ENCODE data around the gene KLHDC9. TPM values are rescaled to one million over a fixed set of nuclear protein-coding genes. Genes with fewer than 3 reads are reported as not detected.
"Not testable (repeated sequence)": the region's sequence is repeated elsewhere in the genome, so short reads cannot be mapped to it uniquely, and the experiment has no call there.

The KLHDC9 gene
- polyA plus RNA-seq (2013, experiment 1 of 4): 19.0 TPM
- 15.5 TPM for polyA plus RNA-seq (2013, experiment 2 of 4)
- polyA plus RNA-seq (2013, experiment 3 of 4): 20.0 TPM
- polyA plus RNA-seq (2013, experiment 4 of 4): 20.9 TPM

- 3 to 4% methylated on average over 71 of the region's 71 CpGs for WGBS, 2 experiments
- peak within 1 kb of the TSS; percentile 96 for H3K4me3 ChIP-seq (ENCODE audit: insufficient read depth, low read depth, low read length)
- peak within 1 kb of the TSS; percentile 76 for H3K27ac ChIP-seq (ENCODE audit: insufficient read depth, low read depth, low read length, poor library complexity, severe bottlenecking)
- H3K27me3 ChIP-seq (ENCODE audit: control insufficient read depth, insufficient read depth, low read length, poor library complexity, severe bottlenecking): no peaks in the 10 kb centered on the region
- H3K9me3 ChIP-seq (ENCODE audit: control insufficient read depth, low read length): no peaks in the 10 kb centered on the region
- H3K36me3 ChIP-seq (ENCODE audit: control insufficient read depth, insufficient read depth, low read length): peaks cover 4% of the 10 kb centered on the region
- H3K4me1 ChIP-seq (ENCODE audit: control insufficient read depth, insufficient read depth, low read length): no peaks in the 10 kb centered on the region
Observed at GRCh38 chr1:161098210-161099068, at the start of gene KLHDC9. Gene KLHDC9 (plus strand): TSS chr1:161098361. CDS start chr1:161098536, 175 bp downstream.

GRCh38 chr1:161048949-161049722 is 49.0 kb upstream of the KLHDC9 start:
- Histone ChIP-seq H3K27me3 (ENCODE audit: control insufficient read depth, insufficient read depth, low read length, poor library complexity, severe bottlenecking) (peaks cover 13% of the 10 kb centered on the region), H3K4me1 (ENCODE audit: control insufficient read depth, insufficient read depth, low read length) (peaks cover 4% of the 10 kb centered on the region), H3K9me3 (ENCODE audit: control insufficient read depth, low read length) (no peaks in the 10 kb centered on the region), H3K4me3 (ENCODE audit: insufficient read depth, low read depth, low read length) (no peak overlapping the region), H3K36me3 (ENCODE audit: control insufficient read depth, insufficient read depth, low read length) (no peaks in the 10 kb centered on the region), H3K27ac (ENCODE audit: insufficient read depth, low read depth, low read length, poor library complexity, severe bottlenecking) (no peak overlapping the region)
- 91 to 92% methylated on average over 5 of the region's 5 CpGs for WGBS, 2 experiments

- no peak overlapping the region for H3K4me3 ChIP-seq (ENCODE audit: insufficient read depth, low read depth, low read length)
- 92 to 93% methylated on average over 10 of the region's 10 CpGs for WGBS, 2 experiments
- no peaks in the 10 kb centered on the region for H3K4me1 ChIP-seq (ENCODE audit: control insufficient read depth, insufficient read depth, low read length)
- H3K9me3 ChIP-seq (ENCODE audit: control insufficient read depth, low read length): no peaks in the 10 kb centered on the region
- H3K27me3 ChIP-seq (ENCODE audit: control insufficient read depth, insufficient read depth, low read length, poor library complexity, severe bottlenecking): peaks cover 13% of the 10 kb centered on the region
- H3K27ac ChIP-seq (ENCODE audit: insufficient read depth, low read depth, low read length, poor library complexity, severe bottlenecking): no peak overlapping the region
- no peaks in the 10 kb centered on the region for H3K36me3 ChIP-seq (ENCODE audit: control insufficient read depth, insufficient read depth, low read length)
Observed at GRCh38 chr1:161051219-161051618, 46.9 kb upstream of the KLHDC9 start.

- no peak overlapping the region for H3K4me3 ChIP-seq (ENCODE audit: insufficient read depth, low read depth, low read length)
- H3K9me3 ChIP-seq (ENCODE audit: control insufficient read depth, low read length): no peaks in the 10 kb centered on the region
- H3K27ac ChIP-seq (ENCODE audit: insufficient read depth, low read depth, low read length, poor library complexity, severe bottlenecking): no peak overlapping the region
- peaks cover 10% of the 10 kb centered on the region for H3K27me3 ChIP-seq (ENCODE audit: control insufficient read depth, insufficient read depth, low read length, poor library complexity, severe bottlenecking)
- H3K4me1 ChIP-seq (ENCODE audit: control insufficient read depth, insufficient read depth, low read length): no peaks in the 10 kb centered on the region
- H3K36me3 ChIP-seq (ENCODE audit: control insufficient read depth, insufficient read depth, low read length): no peaks in the 10 kb centered on the region
- WGBS, 2 experiments: 72 to 88% methylated on average over 3 of the region's 3 CpGs
Observed at GRCh38 chr1:161052899-161053298, 45.3 kb upstream of the KLHDC9 start.

- Histone ChIP-seq H3K9me3 (ENCODE audit: control insufficient read depth, low read length) (no peaks in the 10 kb centered on the region), H3K27ac (ENCODE audit: insufficient read depth, low read depth, low read length, poor library complexity, severe bottlenecking) (no peak overlapping the region), H3K4me1 (ENCODE audit: control insufficient read depth, insufficient read depth, low read length) (no peaks in the 10 kb centered on the region), H3K27me3 (ENCODE audit: control insufficient read depth, insufficient read depth, low read length, poor library complexity, severe bottlenecking) (no peaks in the 10 kb centered on the region), H3K36me3 (ENCODE audit: control insufficient read depth, insufficient read depth, low read length) (no peaks in the 10 kb centered on the region), H3K4me3 (ENCODE audit: insufficient read depth, low read depth, low read length) (no peak overlapping the region)
- WGBS, 2 experiments: 88% methylated on average over 4 of the region's 4 CpGs
Observed at GRCh38 chr1:161054232-161054631, 43.9 kb upstream of the KLHDC9 start.

- Histone ChIP-seq H3K4me1 (ENCODE audit: control insufficient read depth, insufficient read depth, low read length) (no peaks in the 10 kb centered on the region), H3K36me3 (ENCODE audit: control insufficient read depth, insufficient read depth, low read length) (no peaks in the 10 kb centered on the region), H3K9me3 (ENCODE audit: control insufficient read depth, low read length) (no peaks in the 10 kb centered on the region), H3K27ac (ENCODE audit: insufficient read depth, low read depth, low read length, poor library complexity, severe bottlenecking) (no peak overlapping the region), H3K4me3 (ENCODE audit: insufficient read depth, low read depth, low read length) (no peak overlapping the region), H3K27me3 (ENCODE audit: control insufficient read depth, insufficient read depth, low read length, poor library complexity, severe bottlenecking) (no peaks in the 10 kb centered on the region)
- 93% methylated on average over 7 of the region's 7 CpGs for WGBS, 2 experiments
Observed at GRCh38 chr1:161054805-161055204, 43.4 kb upstream of the KLHDC9 start.

GRCh38 chr1:161059293-161059692 is 38.9 kb upstream of the KLHDC9 start:
- no peaks in the 10 kb centered on the region for H3K9me3 ChIP-seq (ENCODE audit: control insufficient read depth, low read length)
- WGBS, 2 experiments: 93 to 94% methylated on average over 6 of the region's 6 CpGs
- H3K36me3 ChIP-seq (ENCODE audit: control insufficient read depth, insufficient read depth, low read length): no peaks in the 10 kb centered on the region
- no peaks in the 10 kb centered on the region for H3K4me1 ChIP-seq (ENCODE audit: control insufficient read depth, insufficient read depth, low read length)
- H3K27me3 ChIP-seq (ENCODE audit: control insufficient read depth, insufficient read depth, low read length, poor library complexity, severe bottlenecking): no peaks in the 10 kb centered on the region
- no peak overlapping the region for H3K4me3 ChIP-seq (ENCODE audit: insufficient read depth, low read depth, low read length)
- H3K27ac ChIP-seq (ENCODE audit: insufficient read depth, low read depth, low read length, poor library complexity, severe bottlenecking): no peak overlapping the region

GRCh38 chr1:161061419-161061818 is 36.7 kb upstream of the KLHDC9 start:
- no peak overlapping the region for H3K27ac ChIP-seq (ENCODE audit: insufficient read depth, low read depth, low read length, poor library complexity, severe bottlenecking)
- no peaks in the 10 kb centered on the region for H3K27me3 ChIP-seq (ENCODE audit: control insufficient read depth, insufficient read depth, low read length, poor library complexity, severe bottlenecking)
- H3K4me1 ChIP-seq (ENCODE audit: control insufficient read depth, insufficient read depth, low read length): no peaks in the 10 kb centered on the region
- H3K36me3 ChIP-seq (ENCODE audit: control insufficient read depth, insufficient read depth, low read length): no peaks in the 10 kb centered on the region
- H3K4me3 ChIP-seq (ENCODE audit: insufficient read depth, low read depth, low read length): no peak overlapping the region
- 93 to 98% methylated on average over 2 to 4 of the region's 4 CpGs for WGBS, 2 experiments
- H3K9me3 ChIP-seq (ENCODE audit: control insufficient read depth, low read length): no peaks in the 10 kb centered on the region

GRCh38 chr1:161063936-161064335 is 34.2 kb upstream of the KLHDC9 start:
- H3K27ac ChIP-seq (ENCODE audit: insufficient read depth, low read depth, low read length, poor library complexity, severe bottlenecking); H3K9me3 ChIP-seq (ENCODE audit: control insufficient read depth, low read length); H3K4me1 ChIP-seq (ENCODE audit: control insufficient read depth, insufficient read depth, low read length); H3K36me3 ChIP-seq (ENCODE audit: control insufficient read depth, insufficient read depth, low read length); H3K27me3 ChIP-seq (ENCODE audit: control insufficient read depth, insufficient read depth, low read length, poor library complexity, severe bottlenecking); H3K4me3 ChIP-seq (ENCODE audit: insufficient read depth, low read depth, low read length): not testable (repeated sequence)
- WGBS, 2 experiments: 62 to 67% methylated on average over 6 of the region's 6 CpGs

GRCh38 chr1:161065681-161066080 is 32.5 kb upstream of the KLHDC9 start:
- H3K27ac ChIP-seq (ENCODE audit: insufficient read depth, low read depth, low read length, poor library complexity, severe bottlenecking); H3K4me3 ChIP-seq (ENCODE audit: insufficient read depth, low read depth, low read length); H3K36me3 ChIP-seq (ENCODE audit: control insufficient read depth, insufficient read depth, low read length); H3K4me1 ChIP-seq (ENCODE audit: control insufficient read depth, insufficient read depth, low read length); H3K27me3 ChIP-seq (ENCODE audit: control insufficient read depth, insufficient read depth, low read length, poor library complexity, severe bottlenecking); H3K9me3 ChIP-seq (ENCODE audit: control insufficient read depth, low read length): not testable (repeated sequence)
- WGBS, 2 experiments: 85 to 94% methylated on average over 5 of the region's 7 CpGs
